Uterus (tissue), 4 donors: Measurements from ENCODE around the gene FIBP. TPM values are rescaled to one million over a fixed set of nuclear protein-coding genes. Genes with fewer than 3 reads are reported as not detected.
"Not testable (repeated sequence)": the region's sequence is repeated elsewhere in the genome, so short reads cannot be mapped to it uniquely, and the experiment has no call there.

Experiments
- DNase-seq, 2 donors: peaks; one replicate each; pipeline ENCODE4 v3.0.0-alpha.2; 2019 to 2020
- H3K27ac ChIP-seq, 2 donors: fragments of 200-600 bp; sonication (generic); 1 replicate in 1 of 2; 2 replicates in 1 of 2; pipeline ENCODE4 v1.5.1; 2016 to 2018
- H3K27me3 ChIP-seq, 2 donors: fragments of 200-600 bp; sonication (generic); one replicate each; pipeline ENCODE4 v1.5.1; 2018 to 2019; ENCODE audit warnings: control low read depth in 1 of 2
- H3K36me3 ChIP-seq, 2 donors: fragments of 200-600 bp; sonication (generic); one replicate each; pipeline ENCODE4 v1.5.1; 2019; ENCODE audit warnings: control low read depth in 1 of 2
- H3K4me1 ChIP-seq, 2 donors: fragments of 200-600 bp; sonication (generic); one replicate each; pipeline ENCODE4 v1.5.1; 2018 to 2019; ENCODE audit warnings: control low read depth in 1 of 2
- H3K4me3 ChIP-seq, 2 donors: fragments of 200-600 bp; sonication (generic); 1 replicate in 1 of 2; 2 replicates in 1 of 2; pipeline ENCODE4 v1.5.1; 2018 to 2019; ENCODE audit warnings: mild to moderate bottlenecking in 1 of 2
- H3K9me3 ChIP-seq, 2 donors: fragments of 200-600 bp; sonication (generic); one replicate each; pipeline ENCODE4 v1.5.1; 2019; ENCODE audit warnings: control low read depth in 1 of 2
- POLR2A ChIP-seq, 2 donors: fragments of 450-650 bp; IDR thresholded peaks; one replicate each; pipeline ENCODE4 v1.6.1; 2016; ENCODE audit warnings: antibody characterized with exemption in 2 of 2, mild to moderate bottlenecking in 1 of 2, moderate library complexity in 1 of 2
- intact Hi-C: fragments of 100-400 bp; cut with DNase I; formaldehyde crosslinking; loops from one replicate; pipeline ENCODE4 v1.15.1; 2023; ENCODE audit warnings: low total_unique reads
- total RNA-seq, 4 donors: library from RNA; depleted of rRNA in 3 of 4; stranded (reverse); fragments of >200 nt in 3 of 4; gene quantifications; one replicate each; pipeline versions ENCODE4 v1.1.0 to v1.2.4, GENCODE V29; 2014 to 2023
- TF ChIP-seq, protein P1 (sequence below), 4 experiments: fragments of 200-600 bp in 2 of 4; fragments of 450-650 bp in 2 of 4; sonication (generic) in 2 of 4; IDR thresholded peaks; one replicate each; pipeline ENCODE4 v1.5.1; 2016 to 2019; ENCODE audit warnings: antibody characterized with exemption in 4 of 4, mild to moderate bottlenecking in 2 of 4, moderate library complexity in 1 of 4
- donor health status: DM: yes; HTN: yes; CAD: no.

The FIBP gene
- total RNA-seq, 4 donors from 2014 or later, result 39.7 to 239 (median 52.2) TPM

DNA sequence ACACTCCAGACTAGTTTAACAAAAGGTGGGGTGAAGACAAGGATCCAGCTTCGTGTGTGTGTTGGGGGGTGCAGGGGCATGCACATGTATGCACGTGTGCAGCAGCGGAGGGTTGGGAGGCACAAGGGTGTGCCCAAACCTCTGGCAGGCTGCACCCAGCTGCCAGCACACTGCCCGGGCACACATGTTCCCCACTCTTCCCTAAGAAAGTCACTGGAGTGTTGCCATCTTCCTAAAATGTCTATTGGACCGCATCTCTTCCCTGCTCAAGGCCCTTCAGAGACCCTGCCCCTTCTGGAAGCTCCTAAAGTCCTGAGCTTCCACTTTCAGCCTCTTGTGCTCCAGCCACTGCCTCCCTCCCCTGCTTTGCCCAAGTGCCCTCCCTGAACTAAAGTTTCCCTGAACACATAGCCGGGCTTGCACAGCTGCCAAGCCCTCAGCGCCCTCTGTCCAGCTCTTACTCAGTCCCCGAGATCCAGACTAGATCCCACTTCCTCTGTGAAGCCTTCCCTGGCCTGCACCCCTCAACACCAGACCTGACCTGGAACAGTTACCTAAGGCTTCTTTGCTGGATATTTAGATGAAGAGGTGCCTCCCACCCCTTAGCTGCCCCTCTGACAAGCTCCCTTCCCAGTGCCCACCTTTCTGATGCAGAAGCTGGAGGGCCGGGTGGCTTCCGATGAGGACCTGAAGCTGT is 36.3 kb downstream of the FIBP start:
- Histone ChIP-seq H3K4me3 (no peak overlapping the region), H3K4me1 (peaks cover 0 to 6% of the 10 kb centered on the region in 2 donors), H3K36me3 (no peaks in the 10 kb centered on the region), H3K27me3 (no peaks in the 10 kb centered on the region), H3K27ac (no peak overlapping the region), H3K9me3 (no peaks in the 10 kb centered on the region)
- TF ChIP-seq POLR2A (IDR thresholded peaks at IDR 0.05), result no peak
- intact Hi-C loops, result no loop called here
- DNase-seq, result no peak

DNA sequence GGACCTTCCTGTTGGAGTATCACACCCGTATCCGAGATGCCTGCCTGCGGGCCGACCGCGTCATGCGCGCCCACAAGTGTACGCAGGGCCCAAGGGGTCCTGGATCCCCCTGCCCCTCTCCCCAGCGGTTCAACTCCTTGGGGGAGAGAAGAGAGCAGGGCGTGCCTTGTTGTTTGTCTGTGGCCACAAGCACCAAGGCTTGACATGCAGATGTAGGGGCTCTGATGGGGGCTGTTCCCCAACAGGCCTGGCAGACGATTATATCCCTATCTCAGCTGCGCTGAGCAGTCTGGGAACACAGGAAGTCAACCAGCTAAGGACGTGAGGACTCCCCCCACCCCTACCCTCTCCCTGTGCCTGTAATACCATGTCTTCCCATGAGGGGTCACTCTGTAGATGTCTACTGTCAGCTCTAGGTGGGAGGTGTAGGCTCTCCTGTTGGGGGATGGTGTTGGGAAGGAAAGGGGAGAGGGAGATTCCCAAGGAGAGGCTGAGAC is 37.1 kb downstream of the FIBP start:
- intact Hi-C loops, result no loop called here
- Histone ChIP-seq H3K4me1 (no peaks in the 10 kb centered on the region), H3K36me3 (no peaks in the 10 kb centered on the region), H3K27ac (no peak overlapping the region), H3K4me3 (no peak overlapping the region), H3K9me3 (no peaks in the 10 kb centered on the region), H3K27me3 (no peaks in the 10 kb centered on the region)
- no peak for TF ChIP-seq POLR2A (IDR thresholded peaks at IDR 0.05)
- TF ChIP-seq, protein P1, sequence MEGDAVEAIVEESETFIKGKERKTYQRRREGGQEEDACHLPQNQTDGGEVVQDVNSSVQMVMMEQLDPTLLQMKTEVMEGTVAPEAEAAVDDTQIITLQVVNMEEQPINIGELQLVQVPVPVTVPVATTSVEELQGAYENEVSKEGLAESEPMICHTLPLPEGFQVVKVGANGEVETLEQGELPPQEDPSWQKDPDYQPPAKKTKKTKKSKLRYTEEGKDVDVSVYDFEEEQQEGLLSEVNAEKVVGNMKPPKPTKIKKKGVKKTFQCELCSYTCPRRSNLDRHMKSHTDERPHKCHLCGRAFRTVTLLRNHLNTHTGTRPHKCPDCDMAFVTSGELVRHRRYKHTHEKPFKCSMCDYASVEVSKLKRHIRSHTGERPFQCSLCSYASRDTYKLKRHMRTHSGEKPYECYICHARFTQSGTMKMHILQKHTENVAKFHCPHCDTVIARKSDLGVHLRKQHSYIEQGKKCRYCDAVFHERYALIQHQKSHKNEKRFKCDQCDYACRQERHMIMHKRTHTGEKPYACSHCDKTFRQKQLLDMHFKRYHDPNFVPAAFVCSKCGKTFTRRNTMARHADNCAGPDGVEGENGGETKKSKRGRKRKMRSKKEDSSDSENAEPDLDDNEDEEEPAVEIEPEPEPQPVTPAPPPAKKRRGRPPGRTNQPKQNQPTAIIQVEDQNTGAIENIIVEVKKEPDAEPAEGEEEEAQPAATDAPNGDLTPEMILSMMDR (IDR thresholded peaks at IDR 0.05), result no peak
- no peak for DNase-seq

DNA sequence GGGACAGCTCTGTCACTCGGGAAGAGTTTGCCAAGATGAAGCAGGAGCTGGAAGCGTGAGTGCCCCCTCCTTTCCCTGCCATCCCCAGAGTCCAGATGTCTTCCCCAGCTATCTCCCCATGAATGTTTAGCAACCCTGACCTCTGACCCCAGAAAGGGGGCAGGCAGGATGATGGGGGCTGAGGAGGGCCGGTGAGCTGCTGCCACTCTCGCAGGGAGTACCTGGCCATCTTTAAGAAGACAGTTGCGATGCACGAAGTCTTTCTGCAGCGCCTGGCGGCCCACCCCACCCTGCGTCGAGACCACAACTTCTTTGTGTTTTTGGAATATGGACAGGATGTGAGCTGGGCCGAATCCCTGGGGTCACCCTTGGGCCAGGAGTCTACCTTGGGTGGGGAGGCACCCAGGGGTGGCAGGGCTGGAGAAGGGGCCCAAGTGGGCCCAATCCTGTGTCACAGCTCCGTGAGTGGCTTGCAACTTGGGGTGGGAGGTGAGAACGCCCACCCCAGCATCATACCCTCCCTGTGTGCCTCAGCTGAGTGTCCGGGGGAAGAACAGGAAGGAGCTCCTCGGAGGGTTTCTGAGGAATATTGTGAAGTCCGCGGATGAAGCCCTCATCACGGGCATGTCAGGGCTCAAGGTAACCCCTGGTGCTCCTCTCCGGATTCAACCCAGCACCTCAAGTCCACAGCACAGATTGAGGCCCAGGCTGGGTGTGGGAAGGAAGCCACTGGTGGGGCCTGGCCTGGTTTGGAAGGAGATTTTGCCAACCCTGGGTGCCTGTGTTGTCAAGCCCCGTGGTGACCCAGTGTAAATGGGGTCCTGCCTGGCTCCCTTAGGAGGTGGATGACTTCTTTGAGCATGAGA is 37.8 kb downstream of the FIBP start:
- no peaks in the 10 kb centered on the region for H3K9me3 ChIP-seq
- TF ChIP-seq POLR2A (IDR thresholded peaks at IDR 0.05), result no peak
- TF ChIP-seq, protein P1 (IDR thresholded peaks at IDR 0.05), result no peak
- H3K4me1 ChIP-seq, result no peaks in the 10 kb centered on the region
- H3K36me3 ChIP-seq, result no peaks in the 10 kb centered on the region
- no peak overlapping the region for H3K4me3 ChIP-seq
- intact Hi-C loops, result no loop called here
- no peak overlapping the region for H3K27ac ChIP-seq
- no peaks in the 10 kb centered on the region for H3K27me3 ChIP-seq
- no peak for DNase-seq

DNA sequence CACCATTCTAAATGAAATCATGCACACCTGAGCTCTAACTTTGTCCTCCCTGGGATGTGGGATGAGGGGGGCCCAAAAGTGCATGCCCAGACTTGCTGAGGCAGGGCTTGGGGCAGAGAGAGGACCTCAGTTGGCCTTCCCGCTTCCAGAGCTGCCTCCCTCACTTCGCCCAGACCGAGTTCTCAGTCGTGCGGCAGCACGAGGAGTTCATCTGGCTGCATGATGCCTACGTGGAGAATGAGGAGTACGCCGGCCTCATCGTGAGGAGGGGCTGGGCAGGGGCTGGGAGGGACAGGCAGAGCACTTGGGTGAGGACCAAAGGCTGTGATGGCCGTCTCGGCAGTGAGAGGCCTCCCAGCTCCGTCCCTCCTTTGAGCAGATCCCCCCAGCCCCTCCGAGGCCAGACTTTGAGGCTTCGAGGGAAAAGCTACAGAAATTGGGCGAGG is 38.5 kb downstream of the FIBP start:
- Histone ChIP-seq H3K4me1 (no peaks in the 10 kb centered on the region), H3K9me3 (no peaks in the 10 kb centered on the region), H3K27ac (no peak overlapping the region), H3K27me3 (no peaks in the 10 kb centered on the region), H3K4me3 (no peak overlapping the region), H3K36me3 (no peaks in the 10 kb centered on the region)
- no peak for DNase-seq
- no peak for TF ChIP-seq POLR2A (IDR thresholded peaks at IDR 0.05)
- TF ChIP-seq, protein P1 (IDR thresholded peaks at IDR 0.05), result no peak
- intact Hi-C loops, result no loop called here

DNA sequence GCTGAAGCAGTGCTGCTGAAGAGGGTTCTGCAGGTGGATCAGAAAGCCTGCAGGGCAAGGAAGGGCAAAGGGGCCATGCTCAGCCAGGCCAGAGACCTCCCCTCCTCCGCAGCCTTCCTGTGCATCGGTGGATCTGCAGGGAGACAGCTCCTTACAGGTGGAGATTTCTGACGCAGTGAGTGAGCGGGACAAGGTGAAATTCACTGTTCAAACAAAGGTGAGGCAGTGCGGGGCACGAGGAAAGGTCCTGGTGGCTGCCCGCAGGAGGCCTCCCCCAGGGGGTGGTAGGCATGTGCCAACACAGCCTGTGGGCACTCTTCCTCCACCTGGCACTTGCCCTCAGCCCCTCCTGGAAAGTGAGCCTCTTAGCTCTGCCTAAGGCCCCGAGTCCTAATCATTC is 38.9 kb downstream of the FIBP start:
- H3K9me3 ChIP-seq, result no peaks in the 10 kb centered on the region
- TF ChIP-seq POLR2A (IDR thresholded peaks at IDR 0.05), result no peak
- H3K4me1 ChIP-seq, result no peaks in the 10 kb centered on the region
- no peak overlapping the region for H3K4me3 ChIP-seq
- no peak for DNase-seq
- H3K27ac ChIP-seq, result no peak overlapping the region
- no peaks in the 10 kb centered on the region for H3K36me3 ChIP-seq
- intact Hi-C loops, result no loop called here
- no peaks in the 10 kb centered on the region for H3K27me3 ChIP-seq

DNA sequence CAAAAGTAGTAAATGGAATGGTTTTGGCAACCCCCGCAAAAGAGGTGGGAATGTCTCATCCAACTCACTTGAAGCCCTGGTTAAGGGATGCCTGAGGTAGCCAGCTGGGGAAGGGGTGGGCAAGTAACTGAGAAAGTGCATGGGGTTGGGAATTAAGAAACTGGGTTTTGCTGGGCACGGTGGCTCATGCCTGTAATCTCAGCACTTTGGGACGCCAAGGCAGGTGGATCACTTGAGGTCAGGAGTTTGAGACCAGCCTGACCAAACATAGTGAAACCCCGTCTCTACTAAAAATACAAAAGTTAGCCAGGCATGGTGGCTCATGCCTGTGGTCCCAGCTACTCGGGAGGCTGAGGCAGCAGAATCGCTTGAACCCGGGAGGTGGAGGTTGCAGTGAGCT is 39.6 kb downstream of the FIBP start:
- H3K9me3 ChIP-seq, intact Hi-C loops: not testable (repeated sequence)

More for the DNA sequence above, 39.6 kb downstream of the FIBP start:
- H3K27me3 ChIP-seq, H3K36me3 ChIP-seq, H3K4me3 ChIP-seq, DNase-seq, H3K4me1 ChIP-seq, H3K27ac ChIP-seq: not testable (repeated sequence)
